ENCODE data around the gene RPGRIP1L. TPM values are rescaled to one million over a fixed set of nuclear protein-coding genes. Genes with fewer than 3 reads are reported as not detected.

RPGRIP1L gene
- total RNA-seq, 1 donor from 2014 or later = 1.7 TPM

GRCh38 chr16:53726625-53727024 is 23.0 kb upstream of the RPGRIP1L start:
- Histone ChIP-seq H3K27ac (replicated peaks) (no peak overlapping the region), H3K4me1 (peaks cover 43% of the 10 kb centered on the region), H3K27me3 (ENCODE audit: low read depth) (no peaks in the 10 kb centered on the region), H3K9me3 (replicated peaks) (no peaks in the 10 kb centered on the region), H3K4me3 (no peak overlapping the region), H3K36me3 (no peaks in the 10 kb centered on the region)
- intact Hi-C loops (cut with micrococcal nuclease) = no loop called here
- DNase-seq = no peak
- TF ChIP-seq CTCF (IDR thresholded peaks at IDR 0.05; ENCODE audit: borderline replicate concordance) = no peak

GRCh38 chr16:53721017-53721416 is 17.4 kb upstream of the RPGRIP1L start:
- DNase-seq = no peak
- Histone ChIP-seq H3K27me3 (ENCODE audit: low read depth) (no peaks in the 10 kb centered on the region), H3K27ac (replicated peaks) (no peak overlapping the region), H3K9me3 (replicated peaks) (no peaks in the 10 kb centered on the region), H3K4me1 (peaks cover 36% of the 10 kb centered on the region), H3K36me3 (no peaks in the 10 kb centered on the region), H3K4me3 (no peak overlapping the region)
- intact Hi-C loops (cut with micrococcal nuclease) = no loop called here
- no peak for TF ChIP-seq CTCF (IDR thresholded peaks at IDR 0.05; ENCODE audit: borderline replicate concordance)

- Histone ChIP-seq H3K36me3 (no peaks in the 10 kb centered on the region), H3K9me3 (replicated peaks) (no peaks in the 10 kb centered on the region), H3K4me1 (peaks cover 43% of the 10 kb centered on the region), H3K27me3 (ENCODE audit: low read depth) (no peaks in the 10 kb centered on the region), H3K4me3 (no peak overlapping the region), H3K27ac (replicated peaks) (no peak overlapping the region)
- no peak for DNase-seq
- no peak for TF ChIP-seq CTCF (IDR thresholded peaks at IDR 0.05; ENCODE audit: borderline replicate concordance)
- intact Hi-C loops (cut with micrococcal nuclease) = no loop called here
These were observed 13.9 kb upstream of the RPGRIP1L start for GRCh38 chr16:53717577-53717976.

GRCh38 chr16:53715023-53715384 is 11.3 kb upstream of the RPGRIP1L start:
- Histone ChIP-seq H3K4me3 (no peak overlapping the region), H3K36me3 (no peaks in the 10 kb centered on the region), H3K27ac (replicated peaks) (peak overlapping the region; percentile 5), H3K27me3 (ENCODE audit: low read depth) (no peaks in the 10 kb centered on the region), H3K9me3 (replicated peaks) (no peaks in the 10 kb centered on the region), H3K4me1 (peaks cover 52% of the 10 kb centered on the region)
- no peak for TF ChIP-seq CTCF (IDR thresholded peaks at IDR 0.05; ENCODE audit: borderline replicate concordance)
- no peak for DNase-seq
- intact Hi-C loops (cut with micrococcal nuclease) = no loop called here

GRCh38 chr16:53714205-53715022 is 10.8 kb upstream of the RPGRIP1L start:
- no peaks in the 10 kb centered on the region for H3K36me3 ChIP-seq
- peaks cover 52% of the 10 kb centered on the region for H3K4me1 ChIP-seq
- no peaks in the 10 kb centered on the region for H3K9me3 ChIP-seq (replicated peaks)
- intact Hi-C loops (cut with micrococcal nuclease) = no loop called here
- TF ChIP-seq CTCF (IDR thresholded peaks at IDR 0.05; ENCODE audit: borderline replicate concordance) = no peak
- H3K27ac ChIP-seq (replicated peaks) = peak overlapping the region; percentile 5
- no peak for DNase-seq
- H3K27me3 ChIP-seq (ENCODE audit: low read depth) = no peaks in the 10 kb centered on the region
- no peak overlapping the region for H3K4me3 ChIP-seq
